ENCODE measurements around the gene RAB39A.

DNA sequence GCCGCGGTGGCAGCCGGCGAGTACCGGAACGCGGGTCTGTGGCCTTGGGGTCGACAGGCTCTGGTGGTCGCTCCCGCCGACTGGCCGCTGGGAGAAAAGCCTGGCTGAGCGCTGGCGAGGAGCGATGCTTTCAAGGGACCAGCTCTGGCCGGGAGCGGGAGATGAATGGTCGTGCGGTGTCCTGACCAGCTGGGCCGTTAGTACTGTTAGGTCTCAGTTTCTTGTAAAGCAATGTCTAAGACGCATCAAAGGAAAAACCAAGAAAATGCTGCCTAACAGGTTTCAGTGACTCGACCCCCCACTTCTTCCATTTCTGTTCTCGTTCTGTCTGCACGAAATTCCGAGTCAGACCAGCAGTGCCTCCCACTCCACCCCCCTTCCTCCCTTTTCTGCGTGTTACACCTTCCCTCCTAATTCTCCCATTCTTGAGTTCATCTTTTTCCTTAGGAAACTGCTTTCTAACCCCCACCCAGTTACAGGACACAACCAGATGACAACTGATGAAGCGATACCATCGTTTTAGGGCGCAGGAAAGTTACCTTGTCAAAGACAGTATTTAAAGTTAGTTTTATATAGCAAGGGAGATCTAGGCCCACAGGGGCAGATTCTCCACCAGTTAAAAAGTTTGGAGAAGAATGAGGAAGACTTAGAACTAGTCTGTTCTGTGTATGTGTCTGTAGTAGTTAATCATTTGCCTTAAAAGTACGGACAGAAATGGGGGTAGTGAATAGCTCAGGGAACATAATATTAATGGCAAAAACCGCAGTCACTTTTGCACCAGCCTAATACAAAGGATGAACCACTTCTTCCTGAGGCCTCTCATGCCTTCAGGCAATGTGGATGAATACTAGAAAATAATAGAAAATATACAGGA lies 81.5 kb downstream of the RAB39A start:
- TF ChIP-seq EGR1 (IDR thresholded peaks at IDR 0.05) (no peak), EP300 (IDR thresholded peaks at IDR 0.05; ENCODE audit: borderline replicate concordance) (no peak), ZBTB7A (IDR thresholded peaks at IDR 0.05; ENCODE audit: low read depth) (no peak), CREB1 (IDR thresholded peaks at IDR 0.05; ENCODE audit: low read depth) (no peak), MAX (IDR thresholded peaks at IDR 0.05) (no peak), FOXM1 (IDR thresholded peaks at IDR 0.05; ENCODE audit: borderline replicate concordance, low read depth) (no peak), TAF1 (IDR thresholded peaks at IDR 0.05; ENCODE audit: low read depth) (no peak), CEBPB (IDR thresholded peaks at IDR 0.05) (no peak), NFIC (IDR thresholded peaks at IDR 0.05) (no peak), YY1 (IDR thresholded peaks at IDR 0.05; ENCODE audit: low read depth) (no peak)
- TF ChIP-seq, protein P1, sequence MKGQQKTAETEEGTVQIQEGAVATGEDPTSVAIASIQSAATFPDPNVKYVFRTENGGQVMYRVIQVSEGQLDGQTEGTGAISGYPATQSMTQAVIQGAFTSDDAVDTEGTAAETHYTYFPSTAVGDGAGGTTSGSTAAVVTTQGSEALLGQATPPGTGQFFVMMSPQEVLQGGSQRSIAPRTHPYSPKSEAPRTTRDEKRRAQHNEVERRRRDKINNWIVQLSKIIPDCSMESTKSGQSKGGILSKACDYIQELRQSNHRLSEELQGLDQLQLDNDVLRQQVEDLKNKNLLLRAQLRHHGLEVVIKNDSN (IDR thresholded peaks at IDR 0.05), result no peak
- TF ChIP-seq, protein P2, sequence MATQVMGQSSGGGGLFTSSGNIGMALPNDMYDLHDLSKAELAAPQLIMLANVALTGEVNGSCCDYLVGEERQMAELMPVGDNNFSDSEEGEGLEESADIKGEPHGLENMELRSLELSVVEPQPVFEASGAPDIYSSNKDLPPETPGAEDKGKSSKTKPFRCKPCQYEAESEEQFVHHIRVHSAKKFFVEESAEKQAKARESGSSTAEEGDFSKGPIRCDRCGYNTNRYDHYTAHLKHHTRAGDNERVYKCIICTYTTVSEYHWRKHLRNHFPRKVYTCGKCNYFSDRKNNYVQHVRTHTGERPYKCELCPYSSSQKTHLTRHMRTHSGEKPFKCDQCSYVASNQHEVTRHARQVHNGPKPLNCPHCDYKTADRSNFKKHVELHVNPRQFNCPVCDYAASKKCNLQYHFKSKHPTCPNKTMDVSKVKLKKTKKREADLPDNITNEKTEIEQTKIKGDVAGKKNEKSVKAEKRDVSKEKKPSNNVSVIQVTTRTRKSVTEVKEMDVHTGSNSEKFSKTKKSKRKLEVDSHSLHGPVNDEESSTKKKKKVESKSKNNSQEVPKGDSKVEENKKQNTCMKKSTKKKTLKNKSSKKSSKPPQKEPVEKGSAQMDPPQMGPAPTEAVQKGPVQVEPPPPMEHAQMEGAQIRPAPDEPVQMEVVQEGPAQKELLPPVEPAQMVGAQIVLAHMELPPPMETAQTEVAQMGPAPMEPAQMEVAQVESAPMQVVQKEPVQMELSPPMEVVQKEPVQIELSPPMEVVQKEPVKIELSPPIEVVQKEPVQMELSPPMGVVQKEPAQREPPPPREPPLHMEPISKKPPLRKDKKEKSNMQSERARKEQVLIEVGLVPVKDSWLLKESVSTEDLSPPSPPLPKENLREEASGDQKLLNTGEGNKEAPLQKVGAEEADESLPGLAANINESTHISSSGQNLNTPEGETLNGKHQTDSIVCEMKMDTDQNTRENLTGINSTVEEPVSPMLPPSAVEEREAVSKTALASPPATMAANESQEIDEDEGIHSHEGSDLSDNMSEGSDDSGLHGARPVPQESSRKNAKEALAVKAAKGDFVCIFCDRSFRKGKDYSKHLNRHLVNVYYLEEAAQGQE (IDR thresholded peaks at IDR 0.05; ENCODE audit: low read depth), result no peak

All from Ishikawa (cell line).